Cardiac muscle cell (in vitro differentiated cells and primary cell): Measurements from ENCODE around the gene MRPS31. TPM values are rescaled to one million over a fixed set of nuclear protein-coding genes. Genes with fewer than 3 reads are reported as not detected.

Experiments used
- DNase-seq, 2 donors: peaks; one replicate each; pipeline versions ENCODE4 v3.0.0 to v3.0.0-alpha.2; 2010 to 2017; ENCODE audit warnings: low read depth in 1 of 2, low spot score in 1 of 2
- H3K27ac ChIP-seq: fragments of 200-600 bp; sonication (generic); 2 replicates; pipeline ENCODE4 v1.5.1; 2016
- H3K27me3 ChIP-seq: fragments of 200-600 bp; sonication (generic); 2 replicates; pipeline ENCODE4 v1.6.0; 2016; ENCODE audit warnings: control low read depth
- H3K36me3 ChIP-seq: fragments of 200-600 bp; sonication (generic); 2 replicates; pipeline ENCODE4 v1.5.1; 2016; ENCODE audit warnings: control low read depth
- H3K4me1 ChIP-seq: fragments of 200-600 bp; sonication (generic); 2 replicates; pipeline ENCODE4 v1.8.1; 2017; ENCODE audit warnings: low read depth, mild to moderate bottlenecking, mixed run types
- H3K4me3 ChIP-seq: fragments of 200-600 bp; sonication (generic); 2 replicates; pipeline ENCODE4 v1.5.1; 2016; ENCODE audit warnings: mild to moderate bottlenecking
- H3K9me3 ChIP-seq: fragments of 200-600 bp; sonication (generic); 2 replicates; pipeline ENCODE4 v1.5.1; 2017; ENCODE audit warnings: low read depth, mild to moderate bottlenecking, control low read depth
- CTCF ChIP-seq: IDR thresholded peaks from 2 replicates; pipeline ENCODE4 v1.5.1; 2012; ENCODE audit warnings: low read depth, mild to moderate bottlenecking, low read length
- polyA plus RNA-seq: library from polyadenylated mRNA; unstranded; fragments of >200 nt; fragmentation: Nextera tagmentation; extraction: Ambion mirVana; gene quantifications from 2 replicates; pipeline ENCODE4 v1.2.1, GENCODE V29; 2016
- total RNA-seq: library from RNA; depleted of rRNA; stranded (reverse); fragments of >200 nt; gene quantifications from 2 replicates; pipeline ENCODE4 v1.2.3, GENCODE V29; 2016

Gene MRPS31
- total and polyA plus RNA-seq, 2 experiments from 2014 or later: 36.3 to 39.2 TPM

- H3K36me3 ChIP-seq: no peaks in the 10 kb centered on the region
- no peaks in the 10 kb centered on the region for H3K9me3 ChIP-seq
- H3K4me1 ChIP-seq: no peaks in the 10 kb centered on the region
- no peak overlapping the region for H3K27ac ChIP-seq
- no peak overlapping the region for H3K4me3 ChIP-seq
- TF ChIP-seq CTCF: no peak
- H3K27me3 ChIP-seq: no peaks in the 10 kb centered on the region
- no peak for DNase-seq
Observed at GRCh38 chr13:40779796-40780285, 8.9 kb upstream of the MRPS31 start.

- no peak for DNase-seq
- no peak overlapping the region for H3K4me3 ChIP-seq
Observed at GRCh38 chr13:40779049-40779448, 8.1 kb upstream of the MRPS31 start.

GRCh38 chr13:40777809-40778175 lies 6.8 kb upstream of the MRPS31 start:
- no peak for TF ChIP-seq CTCF
- Histone ChIP-seq H3K27ac (no peak overlapping the region), H3K27me3 (no peaks in the 10 kb centered on the region), H3K36me3 (no peaks in the 10 kb centered on the region), H3K4me3 (no peak overlapping the region), H3K4me1 (no peaks in the 10 kb centered on the region), H3K9me3 (no peaks in the 10 kb centered on the region)
- DNase-seq: no peak

More at GRCh38 chr13:40779049-40779448, 8.1 kb upstream of the MRPS31 start:
- H3K9me3 ChIP-seq: no peaks in the 10 kb centered on the region
- no peak overlapping the region for H3K27ac ChIP-seq
- no peaks in the 10 kb centered on the region for H3K27me3 ChIP-seq
- H3K36me3 ChIP-seq: no peaks in the 10 kb centered on the region
- H3K4me1 ChIP-seq: no peaks in the 10 kb centered on the region
- no peak for TF ChIP-seq CTCF

GRCh38 chr13:40777166-40777808 lies 6.3 kb upstream of the MRPS31 start:
- Histone ChIP-seq H3K4me3 (peak overlapping the region; percentile 11), H3K36me3 (no peaks in the 10 kb centered on the region), H3K27ac (no peak overlapping the region), H3K27me3 (no peaks in the 10 kb centered on the region), H3K9me3 (no peaks in the 10 kb centered on the region), H3K4me1 (no peaks in the 10 kb centered on the region)
- DNase-seq: peak; percentile 71 to 72
- TF ChIP-seq CTCF: peak; percentile 63

GRCh38 chr13:40776681-40777165 lies 5.7 kb upstream of the MRPS31 start:
- Histone ChIP-seq H3K27me3 (no peaks in the 10 kb centered on the region), H3K9me3 (no peaks in the 10 kb centered on the region), H3K4me3 (no peak overlapping the region), H3K36me3 (no peaks in the 10 kb centered on the region), H3K27ac (no peak overlapping the region), H3K4me1 (no peaks in the 10 kb centered on the region)
- TF ChIP-seq CTCF: no peak
- DNase-seq: peak in 1 of 2 donors; percentile 45
